OCI-LY7 (cell line): Measurements from ENCODE around the gene OR4K15. TPM values are rescaled to one million over a fixed set of nuclear protein-coding genes. Genes with fewer than 3 reads are reported as not detected.

ENCODE experiments used
- total RNA-seq, 2 experiments: library from RNA; depleted of rRNA in 1 of 2; stranded (reverse); fragments of >200 nt in 1 of 2; shearing (Covaris generic) in 1 of 2; gene quantifications; 2 replicates each; pipeline ENCODE4 v1.2.3, GENCODE V29; 2014 to 2022

Gene OR4K15
- total RNA-seq, 2 experiments from 2014 or later = not detected

Other genes with a start within 250 kb of the OR4K15 start
- gene OR4Q3, start 232.0 kb upstream of the OR4K15 start, total RNA-seq (2014; rRNA removed; shearing (Covaris generic)) = not detected in 2 replicates
- gene OR4Q3, start 232.0 kb upstream of the OR4K15 start, total RNA-seq (2022) = not detected in 2 replicates
- gene OR4M1, start 202.1 kb upstream of the OR4K15 start, total RNA-seq (2014; rRNA removed; shearing (Covaris generic)) = not detected in 2 replicates
- gene OR4M1, start 202.1 kb upstream of the OR4K15 start, total RNA-seq (2022) = not detected in 2 replicates
- not detected in 2 replicates for gene OR4N2, start 171.8 kb upstream of the OR4K15 start, total RNA-seq (2014; rRNA removed; shearing (Covaris generic))
- not detected in 2 replicates for gene OR4N2, start 171.8 kb upstream of the OR4K15 start, total RNA-seq (2022)
- gene OR4K2, start 100.4 kb upstream of the OR4K15 start, total RNA-seq (2014; rRNA removed; shearing (Covaris generic)) = not detected in 2 replicates
- gene OR4K2, start 100.4 kb upstream of the OR4K15 start, total RNA-seq (2022) = not detected in 2 replicates
- not detected in 2 replicates for gene OR4K5, start 55.0 kb upstream of the OR4K15 start, total RNA-seq (2014; rRNA removed; shearing (Covaris generic))
- gene OR4K5, start 55.0 kb upstream of the OR4K15 start, total RNA-seq (2022) = not detected in 2 replicates
- 0.38 TPM in 1 of 2 replicates, not detected in the other for gene OR4K1, start 44.7 kb upstream of the OR4K15 start, total RNA-seq (2014; rRNA removed; shearing (Covaris generic))
- gene OR4K1, start 44.7 kb upstream of the OR4K15 start, total RNA-seq (2022) = not detected in 2 replicates
- gene OR4Q2, start 26.6 kb downstream of the OR4K15 start, total RNA-seq (2014; rRNA removed; shearing (Covaris generic)) = not detected in 2 replicates
- gene OR4Q2, start 26.6 kb downstream of the OR4K15 start, total RNA-seq (2022) = not detected in 2 replicates
- not detected in 2 replicates for gene OR4K14, start 43.7 kb downstream of the OR4K15 start, total RNA-seq (2014; rRNA removed; shearing (Covaris generic))
- not detected in 2 replicates for gene OR4K14, start 43.7 kb downstream of the OR4K15 start, total RNA-seq (2022)
- gene OR4K13, start 60.4 kb downstream of the OR4K15 start, total RNA-seq (2014; rRNA removed; shearing (Covaris generic)) = not detected in 2 replicates
- gene OR4K13, start 60.4 kb downstream of the OR4K15 start, total RNA-seq (2022) = not detected in 2 replicates
- gene OR4L1, start 84.5 kb downstream of the OR4K15 start, total RNA-seq (2014; rRNA removed; shearing (Covaris generic)) = not detected in 2 replicates
- gene OR4L1, start 84.5 kb downstream of the OR4K15 start, total RNA-seq (2022) = not detected in 2 replicates
- gene OR4K17, start 135.1 kb downstream of the OR4K15 start, total RNA-seq (2014; rRNA removed; shearing (Covaris generic)) = not detected in 2 replicates
- gene OR4K17, start 135.1 kb downstream of the OR4K15 start, total RNA-seq (2022) = not detected in 2 replicates
- gene OR4N5, start 163.2 kb downstream of the OR4K15 start, total RNA-seq (2014; rRNA removed; shearing (Covaris generic)) = not detected in 2 replicates
- not detected in 2 replicates for gene OR4N5, start 163.2 kb downstream of the OR4K15 start, total RNA-seq (2022)
- gene OR11G2, start 215.3 kb downstream of the OR4K15 start, total RNA-seq (2014; rRNA removed; shearing (Covaris generic)) = not detected in 2 replicates
- not detected in 2 replicates for gene OR11G2, start 215.3 kb downstream of the OR4K15 start, total RNA-seq (2022)
- gene OR11H6, start 248.1 kb downstream of the OR4K15 start, total RNA-seq (2014; rRNA removed; shearing (Covaris generic)) = not detected in 2 replicates
- gene OR11H6, start 248.1 kb downstream of the OR4K15 start, total RNA-seq (2022) = not detected in 2 replicates